Middle frontal gyrus (tissue), 1 donor: ENCODE measurements around the gene PKNOX2.

ENCODE experiments used
- DNase-seq: peaks from one replicate; pipeline ENCODE4 v3.0.0-alpha.2; 2015; ENCODE audit warnings: low spot score; ENCODE audit errors: extremely low spot score

The PKNOX2 gene

DNA sequence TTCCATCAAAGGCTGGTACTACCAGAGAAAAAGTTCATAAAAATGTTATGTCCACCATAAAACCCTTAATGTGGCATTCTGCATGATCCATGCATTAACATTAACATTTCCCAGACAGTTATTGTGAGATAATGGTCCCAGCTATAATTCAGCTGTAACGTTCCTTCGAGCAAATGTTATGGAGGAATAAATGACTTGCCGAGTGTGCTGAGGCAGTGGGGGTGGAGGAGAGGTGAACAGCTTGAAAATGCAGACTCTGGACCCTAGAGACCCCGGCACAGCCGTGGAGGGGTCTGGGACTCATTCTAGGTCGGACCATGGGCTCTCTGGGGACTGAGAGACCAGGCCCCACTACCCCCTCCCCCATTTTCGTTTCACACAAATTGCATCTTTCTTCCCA is 141.9 kb downstream of the PKNOX2 start:
- no peak for DNase-seq

DNA sequence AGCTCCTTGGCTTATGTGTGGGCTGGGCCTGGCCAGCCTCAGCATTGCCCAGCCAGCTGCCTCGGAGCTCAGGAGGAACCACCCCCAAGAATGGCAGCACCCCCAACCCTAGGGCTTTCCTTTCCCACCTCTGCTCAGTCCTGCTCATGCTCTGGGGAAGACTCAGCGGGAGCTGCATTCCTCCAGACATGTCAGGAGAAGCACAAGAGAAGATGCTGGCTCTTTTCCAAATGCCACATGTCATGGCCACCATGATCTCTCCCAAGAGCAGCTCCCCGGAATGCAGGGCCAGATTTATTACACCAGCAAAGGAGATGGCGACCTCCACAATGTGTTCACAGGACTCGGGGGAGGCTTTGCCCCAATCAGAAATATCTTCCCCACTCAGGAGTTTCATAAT is 143.7 kb downstream of the PKNOX2 start:
- no peak for DNase-seq

DNA sequence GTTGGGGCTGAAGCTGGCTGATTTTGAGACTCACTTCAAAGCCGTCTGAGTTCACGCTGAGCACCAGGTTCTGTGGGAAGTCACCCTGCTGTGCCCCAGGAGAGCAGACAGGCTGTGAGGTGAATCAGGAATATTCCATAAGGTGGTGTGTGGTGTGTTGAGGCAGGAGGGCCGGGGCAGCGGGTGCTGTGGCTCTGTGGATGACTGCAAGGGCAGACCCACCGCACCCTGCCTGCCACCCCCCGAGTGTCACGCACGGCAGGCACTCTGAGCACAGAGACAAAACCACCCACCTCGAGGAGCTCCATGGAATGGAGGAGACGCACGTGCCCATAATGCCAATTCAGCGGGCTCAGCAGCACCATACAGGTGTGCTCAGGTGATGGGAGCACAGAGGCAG is 147.8 kb downstream of the PKNOX2 start:
- no peak for DNase-seq

DNA sequence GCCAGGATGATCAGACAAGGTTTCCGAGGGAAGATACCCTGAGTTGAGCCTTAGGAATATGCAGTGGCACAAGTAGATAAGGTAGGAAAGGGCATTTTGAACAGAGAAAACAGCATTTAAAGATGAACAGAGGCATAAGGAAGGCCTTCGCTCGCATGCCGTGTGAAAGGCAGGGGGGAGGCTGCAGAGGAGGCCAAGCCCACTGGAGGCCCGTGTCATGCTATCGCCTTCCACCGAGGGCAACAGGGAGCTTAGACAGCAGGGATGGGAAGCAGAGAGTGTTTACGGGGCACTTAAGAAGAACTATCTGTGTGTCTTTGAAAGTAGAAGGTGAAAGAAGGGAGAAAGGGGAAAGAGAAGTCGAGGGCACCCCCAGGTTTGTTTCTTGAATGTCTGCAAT is 148.3 kb downstream of the PKNOX2 start:
- no peak for DNase-seq

DNA sequence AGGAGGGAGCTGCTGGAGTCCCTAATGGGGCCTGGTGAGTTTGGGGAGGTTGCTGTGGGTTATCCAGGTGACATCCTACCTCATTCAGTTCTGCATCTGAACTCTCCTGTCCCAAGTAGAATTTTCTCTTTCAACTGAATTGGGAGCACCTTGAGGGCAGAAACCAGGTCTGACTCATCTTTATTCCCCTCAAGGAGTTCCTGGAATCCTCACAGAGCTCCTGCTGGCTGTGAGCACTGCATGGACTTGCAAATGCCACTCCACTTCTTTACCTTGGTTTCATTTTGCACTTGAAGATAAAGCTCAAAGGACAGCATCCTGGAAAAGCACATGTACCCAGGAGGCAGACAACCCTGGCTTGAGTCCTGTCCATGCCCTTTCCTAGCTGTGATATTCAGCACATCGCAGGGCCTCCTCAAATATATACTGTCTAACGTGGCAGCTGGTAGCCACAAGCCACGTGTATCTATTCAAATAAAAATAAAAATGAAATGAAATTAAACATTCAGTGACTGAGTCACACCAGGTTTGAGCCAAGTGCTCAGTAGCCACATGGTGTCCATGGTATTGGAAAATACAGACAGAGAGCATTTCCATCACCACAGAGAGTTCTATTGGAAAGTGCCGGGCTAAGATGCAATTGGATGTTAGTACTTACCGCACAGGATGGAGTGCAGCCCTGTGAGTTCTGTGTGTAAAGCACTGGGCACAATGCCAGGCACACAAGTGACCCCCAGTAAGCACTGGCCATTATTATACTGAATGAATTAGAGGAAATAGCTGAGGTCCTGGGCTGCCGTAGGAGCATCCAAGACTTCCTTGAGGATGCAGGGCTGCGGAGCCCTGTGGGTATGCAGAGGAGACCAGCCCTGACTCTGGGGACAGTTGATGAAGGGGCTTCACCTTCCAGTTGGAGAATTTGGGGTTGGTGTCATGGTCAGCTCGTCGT is 149.0 kb downstream of the PKNOX2 start:
- DNase-seq = no peak

DNA sequence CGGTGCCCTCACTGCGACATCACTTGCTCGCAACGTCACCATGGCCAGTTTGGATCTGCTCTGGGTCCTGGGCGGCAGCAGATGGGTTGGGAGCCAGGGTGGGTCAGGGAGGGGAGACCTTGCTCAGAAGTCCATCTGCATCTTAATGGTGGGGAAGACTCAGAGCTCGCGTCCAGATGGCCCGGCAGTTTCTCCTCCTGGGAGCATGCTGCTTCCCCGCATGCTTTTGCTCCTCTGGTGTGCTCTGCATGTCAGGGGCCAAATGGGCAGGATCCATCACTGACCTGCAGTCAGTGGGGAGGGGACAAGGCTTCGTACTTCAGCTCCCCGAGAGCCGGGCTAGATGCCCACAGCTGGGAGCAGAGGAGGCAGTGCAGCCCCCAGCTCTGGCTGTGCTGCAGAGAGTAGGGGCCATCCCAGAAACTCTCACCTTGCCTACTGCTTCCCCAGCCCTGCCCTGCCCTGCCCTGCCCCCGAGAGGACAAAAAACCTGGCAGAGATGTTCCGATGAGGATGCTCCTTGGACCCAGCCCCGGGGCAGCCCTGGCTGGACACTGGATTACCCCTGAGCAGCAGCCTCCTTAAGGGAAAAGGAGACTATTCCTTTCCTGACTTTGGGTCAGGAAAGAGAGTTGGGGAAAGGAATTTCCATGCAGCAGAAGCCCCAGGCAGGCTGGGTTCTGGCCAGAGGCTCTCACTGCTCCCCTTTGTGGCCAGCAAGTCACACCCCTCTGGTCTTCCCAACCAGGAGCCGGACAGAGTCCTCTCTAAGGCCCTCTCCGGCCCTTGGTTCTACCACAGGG is 149.9 kb downstream of the PKNOX2 start:
- no peak for DNase-seq

DNA sequence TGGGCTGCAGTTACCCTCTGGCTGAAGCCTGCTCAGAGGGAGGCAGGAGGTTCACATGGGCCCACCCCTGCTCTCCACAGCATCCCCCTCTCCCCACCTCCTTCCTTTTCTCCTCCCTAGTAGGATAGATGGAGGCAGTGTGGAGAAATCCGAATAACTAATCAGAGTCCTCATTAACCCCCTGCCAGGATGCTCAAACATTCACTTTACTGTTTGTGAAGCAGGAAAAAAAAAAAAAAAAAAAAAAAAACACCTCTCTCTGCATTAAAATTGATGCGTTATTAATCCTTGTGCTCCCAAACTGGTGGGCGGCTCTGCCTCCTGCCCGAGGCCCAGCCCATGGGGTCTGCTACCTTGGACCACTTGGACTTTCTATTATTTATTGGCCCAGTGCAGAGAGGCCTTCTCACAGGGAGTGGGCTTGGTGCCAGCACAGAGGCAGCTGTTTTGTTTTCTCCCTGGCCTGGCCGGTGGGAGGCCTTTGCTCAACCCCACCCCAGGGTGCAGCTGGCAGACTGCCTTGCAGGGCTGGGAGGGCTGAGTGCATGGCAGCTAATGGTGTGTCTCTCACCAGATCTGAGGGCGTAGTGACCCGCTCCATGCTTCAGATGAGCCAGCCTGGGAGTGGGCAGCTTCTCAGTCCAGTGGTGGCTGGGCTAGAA is 150.7 kb downstream of the PKNOX2 start:
- DNase-seq = no peak

DNA sequence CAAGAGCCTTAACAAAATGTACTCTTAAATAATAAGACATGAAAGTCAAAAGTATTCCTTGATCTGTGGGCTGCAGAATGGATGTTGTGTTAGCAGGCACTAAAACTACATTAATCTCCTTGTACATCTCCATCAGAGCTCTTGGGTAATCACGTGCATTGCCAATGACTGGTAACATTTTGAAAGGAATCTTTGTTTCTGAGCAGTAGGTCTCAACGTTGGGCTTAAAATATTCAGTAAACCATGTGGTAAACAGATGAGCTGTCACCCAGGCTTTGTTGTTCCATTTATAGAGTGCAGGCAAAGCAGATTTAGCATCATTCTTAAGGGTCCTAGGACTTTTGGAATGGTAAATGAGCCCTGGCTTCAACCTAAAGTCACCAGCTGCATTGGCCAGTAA is 152.9 kb downstream of the PKNOX2 start:
- DNase-seq = no peak

DNA sequence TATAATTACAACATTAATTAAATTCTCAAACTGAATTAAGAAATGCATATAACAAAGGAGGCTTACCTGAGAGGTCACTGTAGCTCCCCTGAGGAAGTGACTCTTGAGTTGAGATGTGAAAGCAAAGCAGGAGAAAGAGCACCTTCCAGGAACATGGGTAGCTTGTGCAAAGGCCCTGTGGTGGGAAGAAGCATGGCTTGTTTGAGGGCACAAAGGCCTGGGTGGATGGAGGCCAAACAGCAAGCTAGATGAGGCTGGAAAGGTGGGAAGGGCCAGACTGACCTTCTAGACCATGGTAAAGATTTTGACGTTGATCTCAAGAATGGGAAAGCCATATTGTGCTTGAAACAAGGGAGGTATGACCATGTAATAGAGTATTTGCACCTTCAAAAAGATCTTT is 155.1 kb downstream of the PKNOX2 start:
- DNase-seq = no peak

DNA sequence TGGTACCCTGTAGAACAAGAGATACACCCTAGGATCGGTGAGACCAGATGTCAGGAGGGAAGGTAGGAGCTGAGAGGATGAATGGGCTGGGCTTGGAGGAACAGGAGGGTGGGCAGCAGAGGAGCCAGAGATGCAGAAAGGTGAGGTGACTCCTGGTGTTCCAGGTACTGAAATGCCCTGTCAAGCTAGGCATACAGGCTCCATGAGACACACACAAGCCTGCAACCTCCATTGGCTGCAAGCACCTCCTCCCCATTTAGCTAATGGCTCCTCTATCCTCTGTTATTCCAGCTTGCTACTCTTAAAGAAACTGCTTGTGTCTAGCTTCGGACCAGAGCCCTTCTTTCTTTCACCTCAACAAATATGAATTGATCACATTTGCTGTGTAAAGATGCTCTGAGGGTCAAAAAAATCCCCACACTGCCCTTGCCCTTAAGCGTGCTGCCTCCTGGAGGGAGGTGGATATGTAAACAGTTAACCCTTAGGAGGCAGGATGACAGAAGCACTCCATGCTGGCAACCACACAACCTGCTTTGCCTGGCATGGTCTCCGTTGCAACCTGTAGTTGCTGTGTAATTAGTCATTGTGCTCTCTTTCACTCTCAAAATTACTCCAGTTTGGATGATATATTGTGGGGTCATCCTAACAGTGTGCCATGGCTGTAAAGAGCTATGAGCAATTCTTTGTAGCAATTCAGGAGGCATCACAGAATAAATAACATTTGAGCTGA is 156.0 kb downstream of the PKNOX2 start:
- no peak for DNase-seq

DNA sequence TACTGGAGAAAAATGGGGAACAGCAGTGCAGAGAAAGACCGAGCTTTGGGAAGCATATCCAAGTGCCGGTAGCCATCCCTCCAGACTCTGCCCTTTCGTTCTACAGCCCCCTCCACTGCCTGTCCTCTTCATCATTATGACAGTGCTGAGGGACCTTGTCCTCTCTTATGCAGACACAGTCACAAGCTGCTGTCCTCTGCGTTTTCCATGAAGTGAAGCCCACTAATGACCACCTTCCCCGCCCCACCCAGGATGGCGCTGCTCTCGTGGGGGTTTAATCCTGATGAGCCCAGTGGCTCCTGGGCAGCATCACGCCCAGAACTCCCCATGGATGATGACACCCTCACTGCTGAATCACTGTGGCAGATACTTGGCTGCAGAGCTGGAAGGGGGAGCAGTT is 157.7 kb downstream of the PKNOX2 start:
- DNase-seq = no peak

DNA sequence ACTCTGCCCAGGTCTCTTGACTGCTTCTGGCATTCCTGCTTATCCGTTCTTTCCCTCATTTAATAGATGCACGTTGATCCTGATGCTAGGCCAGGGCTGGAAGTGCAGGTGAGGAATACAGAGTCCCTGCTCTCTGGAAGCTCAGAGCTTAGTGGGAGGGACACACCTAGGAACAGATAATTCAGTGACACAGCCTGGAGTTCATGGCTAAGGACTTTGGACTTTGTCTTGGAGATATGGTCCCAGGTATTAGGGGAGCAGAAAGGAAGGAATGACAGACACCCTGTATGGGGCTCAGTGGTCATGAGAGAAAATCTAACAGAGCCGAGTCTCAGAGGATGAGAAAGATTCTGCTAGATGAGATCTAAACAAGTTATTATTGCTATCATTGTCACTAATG is 160.6 kb downstream of the PKNOX2 start:
- DNase-seq = no peak

DNA sequence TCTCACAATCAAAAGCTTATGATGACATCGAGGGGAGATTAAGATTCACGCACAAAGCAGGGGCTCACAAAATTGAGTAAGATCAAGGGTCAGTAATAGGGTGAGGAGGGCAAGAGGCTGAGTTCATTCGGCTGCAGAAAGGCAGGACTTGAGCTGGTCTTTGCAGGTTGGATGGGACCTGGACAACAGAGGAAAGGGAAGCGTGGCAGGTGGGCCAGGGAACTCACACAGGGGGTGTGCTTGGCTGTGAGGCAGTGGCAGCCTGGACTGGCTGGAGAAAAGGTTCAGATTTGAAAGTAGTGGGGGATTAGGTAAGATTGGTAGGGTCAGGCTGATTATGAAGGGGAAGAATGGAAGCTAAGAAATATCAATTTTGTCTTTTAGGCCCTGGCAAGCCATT is 161.6 kb downstream of the PKNOX2 start:
- DNase-seq = no peak

DNA sequence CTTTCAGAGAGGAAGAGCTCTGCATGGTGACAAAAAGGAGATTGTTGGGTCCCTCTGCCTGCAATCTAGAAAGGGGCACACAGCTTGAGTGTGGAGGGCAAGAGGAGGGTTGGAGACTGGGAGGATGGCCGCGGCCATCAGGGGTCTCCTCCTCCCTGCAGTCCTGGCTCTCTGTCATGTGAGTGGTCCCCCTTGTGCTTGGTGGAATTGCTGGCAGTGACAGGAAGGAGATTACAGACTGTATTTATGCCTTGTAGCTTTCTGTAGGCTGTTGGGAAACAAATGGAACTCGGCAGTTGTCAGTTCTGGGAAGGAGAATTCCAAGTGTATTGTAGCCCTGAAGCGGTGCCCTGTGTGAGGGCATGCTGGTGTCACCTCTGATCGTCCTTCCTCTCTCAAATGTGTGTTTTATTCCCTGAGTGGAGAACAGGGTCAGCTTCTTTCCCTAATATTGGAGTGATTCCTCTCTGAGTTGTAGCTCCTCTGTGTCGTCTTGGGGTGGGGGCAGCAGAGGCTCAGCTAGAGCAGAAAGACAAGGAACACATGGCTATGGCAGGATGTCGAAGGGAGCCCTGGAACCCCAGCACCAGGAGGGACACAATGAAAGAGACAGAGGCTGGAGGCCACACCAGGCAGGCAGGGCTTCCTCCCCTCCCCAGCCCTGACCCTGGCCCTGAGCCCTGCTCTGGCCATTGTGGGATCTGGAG is 163.1 kb downstream of the PKNOX2 start:
- no peak for DNase-seq

DNA sequence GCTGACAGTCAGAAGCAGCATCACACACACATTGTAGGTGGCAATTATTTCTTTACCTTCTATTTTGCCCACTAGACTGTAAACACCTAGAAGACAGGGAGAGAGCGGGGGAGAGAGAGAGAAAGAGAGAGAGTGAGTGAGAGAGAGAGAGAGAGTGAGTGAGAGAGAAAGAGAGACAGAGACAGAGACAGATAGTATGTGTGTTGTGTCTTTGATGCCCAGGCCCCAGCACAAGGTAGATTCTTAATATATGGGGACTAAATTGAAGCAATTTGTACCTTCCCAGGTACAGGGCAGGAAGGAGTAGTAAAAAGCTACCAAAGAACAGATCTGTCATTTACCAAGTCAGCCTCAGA is 163.7 kb downstream of the PKNOX2 start:
- no peak for DNase-seq

DNA sequence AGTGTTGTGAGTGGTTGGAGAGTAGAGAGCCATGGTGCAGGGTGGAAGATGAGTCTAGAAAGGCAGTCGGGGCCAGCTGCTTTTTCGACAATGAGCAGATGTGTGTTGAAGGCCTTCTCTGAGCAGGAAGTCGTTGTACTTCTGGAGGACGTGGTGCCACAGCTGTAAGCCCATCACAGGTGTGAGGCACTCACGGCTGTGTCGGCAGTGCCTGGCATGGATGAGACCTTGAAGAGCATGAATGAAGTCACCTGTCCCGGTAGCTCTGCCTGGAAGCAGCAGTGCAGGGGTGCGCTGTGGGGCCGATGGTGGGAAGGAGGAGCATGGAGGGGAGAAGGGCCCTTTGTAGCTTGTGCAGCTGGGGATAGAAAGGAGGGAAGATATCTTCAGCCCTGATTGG is 165.2 kb downstream of the PKNOX2 start:
- no peak for DNase-seq

DNA sequence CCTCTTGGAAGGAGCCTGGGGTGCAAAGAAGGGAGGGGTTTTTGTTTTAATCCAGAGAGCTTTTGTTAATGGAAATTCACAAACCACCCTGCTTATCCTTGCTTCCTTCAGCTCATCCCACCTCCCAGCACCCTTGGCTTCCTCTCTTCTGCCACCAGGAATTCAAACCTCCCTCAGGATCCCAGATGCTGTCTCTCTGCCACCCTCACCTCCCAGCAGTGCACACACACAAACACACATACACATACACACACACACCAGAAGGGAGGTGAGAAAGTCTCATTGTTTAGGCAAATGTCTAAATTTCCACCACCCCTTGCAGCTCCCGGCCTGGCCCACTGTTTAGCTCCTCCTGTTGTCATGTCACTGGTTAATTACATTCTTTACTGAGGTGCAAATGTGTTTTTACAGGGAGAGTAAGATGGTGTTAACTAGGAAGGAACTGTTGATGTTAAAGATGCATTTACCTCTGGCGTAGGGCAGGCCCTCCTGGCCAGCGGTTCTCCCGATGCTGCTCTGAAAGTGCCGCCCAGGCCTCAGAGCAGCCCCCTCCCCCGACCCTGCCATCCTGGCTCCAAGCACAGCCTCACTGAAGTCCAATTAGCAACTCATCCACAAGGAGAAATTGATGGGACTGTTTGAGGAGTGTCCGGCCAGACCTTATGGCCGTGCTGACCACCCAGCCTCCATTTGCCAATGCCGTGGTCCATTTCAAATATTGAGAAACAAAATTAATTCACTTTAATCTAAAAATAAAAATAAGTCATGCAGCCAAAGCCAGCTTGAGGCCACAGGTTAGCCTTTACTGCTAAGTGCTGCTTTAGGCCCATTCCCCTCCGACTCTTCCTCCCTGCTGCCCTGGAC is 166.1 kb downstream of the PKNOX2 start:
- no peak for DNase-seq

DNA sequence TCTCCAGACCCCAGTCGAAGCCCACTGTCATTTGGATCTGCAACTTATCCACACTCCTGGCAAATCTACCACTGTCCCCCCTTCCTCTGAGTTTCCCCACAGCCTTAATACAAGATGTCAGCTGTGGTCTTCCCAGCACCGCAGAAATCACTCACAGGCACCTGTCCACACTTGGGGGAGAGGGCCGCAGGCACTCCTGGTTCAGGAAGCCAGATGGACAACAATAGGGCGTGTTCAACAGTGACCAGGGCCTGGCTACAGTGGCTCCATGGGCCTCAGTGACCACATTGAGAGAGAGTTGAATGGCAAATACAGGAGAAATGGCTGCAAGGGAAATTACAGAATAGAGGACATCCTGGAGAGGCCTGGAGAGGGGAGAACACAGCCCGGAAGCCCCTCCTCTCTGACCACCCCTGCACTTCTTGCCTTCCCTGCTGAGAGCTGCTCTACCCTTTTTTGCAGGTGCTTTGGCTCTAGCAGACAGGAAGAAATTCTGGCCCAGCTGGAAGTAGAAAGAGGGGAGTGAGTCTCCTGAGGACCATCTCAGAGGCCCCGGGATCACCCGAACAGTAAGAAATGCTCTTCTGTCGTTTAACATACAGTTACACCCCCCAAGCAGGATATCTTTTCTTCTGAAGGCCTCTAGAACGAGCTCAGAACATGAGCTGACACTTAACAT is 166.9 kb downstream of the PKNOX2 start:
- no peak for DNase-seq

DNA sequence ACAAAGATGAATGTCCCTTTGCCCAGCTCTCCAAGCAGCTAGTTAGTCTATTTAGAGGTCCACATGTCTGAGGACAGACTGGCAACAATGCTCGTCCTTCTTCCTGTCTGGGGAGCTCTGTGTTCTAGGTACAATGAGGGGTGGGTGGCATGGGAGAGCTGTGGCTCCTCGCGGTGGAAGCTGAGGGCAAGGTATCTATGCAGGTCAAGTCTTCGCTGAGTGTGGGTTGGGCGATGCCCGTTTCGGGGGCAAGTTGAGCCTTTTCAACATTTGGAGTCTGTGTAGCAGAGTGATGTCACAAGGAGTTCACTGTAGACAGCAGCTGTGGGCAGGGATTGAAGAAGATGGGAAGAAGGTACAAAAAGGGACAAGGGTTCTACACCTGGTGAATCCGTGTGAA is 168.3 kb downstream of the PKNOX2 start:
- DNase-seq = no peak
